CD4-positive, alpha-beta T cell treated with Interleukin-6 for 4 hours (primary cell): ENCODE results near the gene DACH1.

Experiments used
- DNase-seq: peaks from one replicate; pipeline ENCODE4 v3.0.0-alpha.2; 2020; ENCODE audit warnings: mixed read lengths

The DACH1 gene

DNA sequence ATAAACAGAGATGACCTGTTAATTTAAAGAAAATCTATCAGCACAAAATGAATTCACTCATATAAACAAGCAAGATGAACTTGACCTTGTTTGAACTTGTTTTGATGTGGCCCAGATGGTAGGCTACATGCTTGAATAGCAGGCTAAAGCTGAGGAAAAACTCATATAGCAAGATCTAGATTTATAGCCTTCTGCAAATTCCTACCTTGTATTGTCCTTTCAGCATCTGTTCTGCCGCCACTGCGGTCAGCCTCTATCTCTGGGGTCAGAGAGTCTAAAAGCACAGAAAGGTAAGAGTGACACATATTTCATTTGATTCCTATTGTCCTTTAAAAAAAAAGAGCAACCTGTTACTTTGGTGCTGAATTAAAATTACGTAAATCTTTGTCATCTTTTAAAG is 392.1 kb downstream of the DACH1 start:
- DNase-seq = no peak

- no peak for DNase-seq
These were observed 397.4 kb downstream of the DACH1 start for GRCh38 chr13:71469626-71470025.

GRCh38 chr13:71464686-71465085 is 402.3 kb downstream of the DACH1 start:
- no peak for DNase-seq

- DNase-seq = no peak
These were observed 405.1 kb downstream of the DACH1 start for GRCh38 chr13:71461892-71462291.

GRCh38 chr13:71460211-71460610 is 406.8 kb downstream of the DACH1 start:
- no peak for DNase-seq

- no peak for DNase-seq
These were observed 407.3 kb downstream of the DACH1 start for GRCh38 chr13:71459708-71460107.

- DNase-seq = no peak
These were observed 409.4 kb downstream of the DACH1 start for GRCh38 chr13:71457645-71458044.

DNA sequence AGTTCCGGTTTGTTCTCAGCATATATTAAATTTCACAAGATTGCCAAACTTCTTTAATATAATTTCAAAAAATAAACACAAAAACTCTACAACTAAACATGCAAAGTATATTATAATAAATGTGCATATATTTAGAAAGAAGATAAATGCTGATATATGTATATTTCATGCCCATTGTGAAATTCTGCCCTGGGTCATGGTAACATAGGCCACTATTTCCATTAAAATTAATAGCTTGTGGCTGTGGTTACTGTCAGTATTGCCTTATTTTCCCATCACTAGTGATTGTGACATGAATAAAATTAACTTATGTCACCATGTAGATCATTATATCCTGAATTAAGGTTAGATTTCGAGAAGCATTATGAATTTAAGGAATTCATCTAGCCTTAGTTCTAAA is 410.9 kb downstream of the DACH1 start:
- no peak for DNase-seq

- no peak for DNase-seq
These were observed 412.5 kb downstream of the DACH1 start for GRCh38 chr13:71454509-71454908.

GRCh38 chr13:71448080-71448630 is 418.8 kb downstream of the DACH1 start:
- DNase-seq = no peak

GRCh38 chr13:71437704-71438103 is 429.3 kb downstream of the DACH1 start:
- no peak for DNase-seq

DNA sequence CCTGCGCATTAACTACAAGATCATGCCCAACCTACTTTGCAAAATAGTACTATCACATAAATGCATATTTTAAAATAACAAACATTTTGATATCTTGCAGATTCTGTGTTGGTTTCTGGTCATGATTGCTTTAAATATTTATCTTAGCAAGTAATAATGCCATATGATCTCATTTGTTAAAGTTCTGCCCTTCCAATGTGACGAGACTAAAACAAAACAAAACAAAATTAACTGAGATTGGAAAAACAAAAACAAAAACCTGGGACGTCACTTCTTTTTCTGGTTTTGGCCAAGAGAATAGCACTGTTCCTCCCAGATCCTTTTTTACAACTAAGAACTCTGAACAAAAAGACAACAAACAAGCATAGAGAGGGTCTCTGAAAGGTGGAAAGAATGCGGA is 436.3 kb downstream of the DACH1 start:
- no peak for DNase-seq

GRCh38 chr13:71417205-71417604 is 449.8 kb downstream of the DACH1 start:
- no peak for DNase-seq

GRCh38 chr13:71412231-71412630 is 454.8 kb downstream of the DACH1 start:
- DNase-seq = no peak

- DNase-seq = no peak
These were observed 458.6 kb downstream of the DACH1 start for GRCh38 chr13:71408416-71408815.

GRCh38 chr13:71399631-71400215 is 467.3 kb downstream of the DACH1 start:
- DNase-seq = no peak

- DNase-seq = no peak
These were observed 470.9 kb downstream of the DACH1 start for GRCh38 chr13:71396149-71396548.

GRCh38 chr13:71395053-71395452 is 472.0 kb downstream of the DACH1 start:
- DNase-seq = no peak

DNA sequence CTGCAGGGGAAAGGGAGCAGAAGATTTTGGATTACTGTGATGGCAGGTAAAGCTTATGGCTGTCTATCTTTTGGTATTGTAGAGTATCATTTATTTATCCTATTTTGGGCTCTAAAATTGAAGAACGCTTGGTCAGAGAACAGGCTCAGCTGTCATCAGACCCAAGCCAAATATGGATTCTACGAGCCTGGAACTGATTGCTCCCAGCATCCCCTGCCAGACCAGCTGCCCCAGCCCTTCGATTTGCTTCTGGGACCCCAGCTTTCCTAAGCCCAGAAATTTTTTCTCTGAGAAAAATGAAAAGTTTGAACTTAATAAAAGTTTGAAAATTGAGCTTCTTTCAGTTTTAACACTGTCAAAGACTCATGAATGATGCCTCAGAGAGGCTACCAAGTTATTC is 472.8 kb downstream of the DACH1 start:
- DNase-seq = no peak
